ENCODE measurements around the gene PSMB7.

DNA sequence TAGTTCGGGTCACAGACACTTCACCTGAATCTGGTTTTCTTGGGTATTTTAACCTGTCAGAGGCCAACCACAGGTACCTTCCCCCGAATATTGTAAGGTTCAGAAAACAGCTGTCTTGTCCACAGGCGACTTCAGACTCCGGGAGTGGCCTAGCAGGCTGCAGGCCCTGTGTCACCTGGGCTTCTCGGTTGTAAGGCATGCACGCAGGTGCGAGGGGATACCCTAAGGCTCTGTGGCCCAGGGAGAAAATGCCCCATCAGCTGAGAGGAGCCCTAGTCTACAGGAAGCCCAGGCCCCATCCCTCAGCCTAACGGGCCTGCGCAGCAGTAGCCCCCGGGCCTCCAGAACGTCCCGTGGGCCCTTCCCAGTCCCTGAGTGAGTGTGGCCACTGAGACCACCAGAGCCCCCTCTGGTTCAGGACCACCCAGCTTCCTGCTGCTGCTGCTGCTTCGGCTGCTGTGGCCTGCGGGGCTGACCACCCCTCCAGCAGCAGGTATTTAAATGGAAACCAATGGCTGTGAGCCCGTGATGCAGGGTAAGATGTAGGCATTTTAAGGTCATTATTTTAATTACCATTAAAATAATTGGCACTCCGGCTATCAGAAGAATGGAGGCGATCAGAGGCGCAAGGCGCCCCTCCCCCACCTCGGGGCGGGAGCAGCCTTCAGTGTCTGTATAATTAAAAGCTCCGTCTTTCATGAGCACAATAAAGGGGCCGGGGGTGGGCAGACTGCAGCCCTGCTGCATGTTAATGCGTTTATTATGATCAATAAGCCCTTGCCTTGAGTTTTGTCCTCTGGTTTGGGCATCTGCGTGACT, 65.4 kb downstream of the PSMB7 start:
- TF ChIP-seq, protein P1, sequence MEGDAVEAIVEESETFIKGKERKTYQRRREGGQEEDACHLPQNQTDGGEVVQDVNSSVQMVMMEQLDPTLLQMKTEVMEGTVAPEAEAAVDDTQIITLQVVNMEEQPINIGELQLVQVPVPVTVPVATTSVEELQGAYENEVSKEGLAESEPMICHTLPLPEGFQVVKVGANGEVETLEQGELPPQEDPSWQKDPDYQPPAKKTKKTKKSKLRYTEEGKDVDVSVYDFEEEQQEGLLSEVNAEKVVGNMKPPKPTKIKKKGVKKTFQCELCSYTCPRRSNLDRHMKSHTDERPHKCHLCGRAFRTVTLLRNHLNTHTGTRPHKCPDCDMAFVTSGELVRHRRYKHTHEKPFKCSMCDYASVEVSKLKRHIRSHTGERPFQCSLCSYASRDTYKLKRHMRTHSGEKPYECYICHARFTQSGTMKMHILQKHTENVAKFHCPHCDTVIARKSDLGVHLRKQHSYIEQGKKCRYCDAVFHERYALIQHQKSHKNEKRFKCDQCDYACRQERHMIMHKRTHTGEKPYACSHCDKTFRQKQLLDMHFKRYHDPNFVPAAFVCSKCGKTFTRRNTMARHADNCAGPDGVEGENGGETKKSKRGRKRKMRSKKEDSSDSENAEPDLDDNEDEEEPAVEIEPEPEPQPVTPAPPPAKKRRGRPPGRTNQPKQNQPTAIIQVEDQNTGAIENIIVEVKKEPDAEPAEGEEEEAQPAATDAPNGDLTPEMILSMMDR (IDR thresholded peaks at IDR 0.05; ENCODE audit: low read depth, low read length), result no peak
- no peak for TF ChIP-seq EZH2phosphoT487 (IDR thresholded peaks at IDR 0.05; ENCODE audit: low read depth)
